ENCODE data around the gene MBNL2.

Gene MBNL2

GRCh38 chr13:97252735-97253134, 30.6 kb downstream of the MBNL2 start:
- no peak for TF ChIP-seq TEAD4 (IDR thresholded peaks at IDR 0.05)

GRCh38 chr13:97253581-97254293, 31.6 kb downstream of the MBNL2 start:
- no peak for TF ChIP-seq RAD21 (IDR thresholded peaks at IDR 0.05; ENCODE audit: low read depth)

- TF ChIP-seq EP300 (IDR thresholded peaks at IDR 0.05; ENCODE audit: borderline replicate concordance) (peak; percentile 86), USF1 (IDR thresholded peaks at IDR 0.05) (0 out of 2 replicates have a peak, but pooled peaks have one; percentile 20), MAX (IDR thresholded peaks at IDR 0.05) (peak; percentile 28; the same call in 1 of the 2 replicates), CREB1 (IDR thresholded peaks at IDR 0.05; ENCODE audit: low read depth) (no peak), ZBTB7A (IDR thresholded peaks at IDR 0.05; ENCODE audit: low read depth) (no peak), TCF12 (IDR thresholded peaks at IDR 0.05; ENCODE audit: low read depth) (peak; percentile 86), EGR1 (IDR thresholded peaks at IDR 0.05) (no peak), TAF1 (IDR thresholded peaks at IDR 0.05; ENCODE audit: low read depth) (no peak), NFIC (IDR thresholded peaks at IDR 0.05) (peak; percentile 80), FOXM1 (IDR thresholded peaks at IDR 0.05; ENCODE audit: borderline replicate concordance, low read depth) (peak; percentile 82), YY1 (IDR thresholded peaks at IDR 0.05; ENCODE audit: low read depth) (0 out of 2 replicates have a peak, but pooled peaks have one; percentile 22), TEAD4 (IDR thresholded peaks at IDR 0.05) (peak; percentile 63), REST (IDR thresholded peaks at IDR 0.05; ENCODE audit: low read depth) (peak; percentile 7; the same call in 1 of the 2 replicates), RAD21 (IDR thresholded peaks at IDR 0.05; ENCODE audit: low read depth) (no peak; the same call in 1 of the 2 replicates), CEBPB (IDR thresholded peaks at IDR 0.05) (no peak; the same call in 1 of the 2 replicates)
Observed at GRCh38 chr13:97254816-97255215, 32.7 kb downstream of the MBNL2 start.

GRCh38 chr13:97255515-97256021, 33.4 kb downstream of the MBNL2 start:
- TF ChIP-seq USF1 (IDR thresholded peaks at IDR 0.05): no peak
- TF ChIP-seq ZBTB7A (IDR thresholded peaks at IDR 0.05; ENCODE audit: low read depth): no peak
- TF ChIP-seq RAD21 (IDR thresholded peaks at IDR 0.05; ENCODE audit: low read depth): no peak
- no peak for TF ChIP-seq MAX (IDR thresholded peaks at IDR 0.05)
- no peak for TF ChIP-seq TEAD4 (IDR thresholded peaks at IDR 0.05)
- TF ChIP-seq FOXM1 (IDR thresholded peaks at IDR 0.05; ENCODE audit: borderline replicate concordance, low read depth): no peak
- no peak for TF ChIP-seq EGR1 (IDR thresholded peaks at IDR 0.05)
- no peak for TF ChIP-seq REST (IDR thresholded peaks at IDR 0.05; ENCODE audit: low read depth)
- TF ChIP-seq EP300 (IDR thresholded peaks at IDR 0.05; ENCODE audit: borderline replicate concordance): no peak
- TF ChIP-seq TCF12 (IDR thresholded peaks at IDR 0.05; ENCODE audit: low read depth): no peak
- no peak for TF ChIP-seq CREB1 (IDR thresholded peaks at IDR 0.05; ENCODE audit: low read depth)
- TF ChIP-seq NFIC (IDR thresholded peaks at IDR 0.05): no peak

- TF ChIP-seq EGR1 (IDR thresholded peaks at IDR 0.05) (no peak), USF1 (IDR thresholded peaks at IDR 0.05) (no peak), CREB1 (IDR thresholded peaks at IDR 0.05; ENCODE audit: low read depth) (no peak), CEBPB (IDR thresholded peaks at IDR 0.05) (peak; percentile 83), NFIC (IDR thresholded peaks at IDR 0.05) (peak; percentile 77; the same call in 1 of the 2 replicates), FOXM1 (IDR thresholded peaks at IDR 0.05; ENCODE audit: borderline replicate concordance, low read depth) (peak; percentile 79), TEAD4 (IDR thresholded peaks at IDR 0.05) (peak; percentile 72), ZBTB7A (IDR thresholded peaks at IDR 0.05; ENCODE audit: low read depth) (no peak), EP300 (IDR thresholded peaks at IDR 0.05; ENCODE audit: borderline replicate concordance) (peak; percentile 93), TCF12 (IDR thresholded peaks at IDR 0.05; ENCODE audit: low read depth) (peak; percentile 82)
Observed at GRCh38 chr13:97256343-97256783, 34.2 kb downstream of the MBNL2 start.
